ENCODE measurements around the gene DNAJC27. TPM values are rescaled to one million over a fixed set of nuclear protein-coding genes. Genes with fewer than 3 reads are reported as not detected.

The DNAJC27 gene
- total RNA-seq, 1 experiment from 2014 or later: 6.7 TPM

DNA sequence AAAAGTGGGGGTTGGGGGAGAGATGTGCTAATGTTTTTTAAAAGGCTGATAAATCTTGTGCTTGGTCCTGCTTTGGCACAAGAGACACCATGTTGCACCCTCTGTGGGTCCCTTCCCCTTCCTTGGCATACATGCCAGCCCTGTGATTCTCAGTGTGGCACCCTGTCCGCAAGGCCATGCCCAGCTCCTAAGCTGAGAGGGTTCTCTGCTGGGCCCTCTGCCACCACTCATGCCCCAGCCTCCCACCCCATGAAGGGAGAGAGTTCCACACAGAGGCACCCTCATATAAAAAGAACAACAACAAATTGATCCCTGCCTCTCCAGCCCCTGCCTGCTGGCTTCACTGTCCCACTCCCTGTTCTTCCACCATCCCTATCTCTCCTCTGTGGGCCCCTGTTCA, 49.2 kb downstream of the DNAJC27 start:
- Histone ChIP-seq H3K9me2 (replicated peaks; ENCODE audit: insufficient read depth, low read length) (no peaks in the 10 kb centered on the region), H3K9ac (ENCODE audit: low read length) (no peak overlapping the region), H4K20me1 (ENCODE audit: insufficient read depth, low read depth, low read length) (peaks cover 5% of the 10 kb centered on the region; the same call in 1 of the 2 replicates), H3K4me3 (ENCODE audit: low read length) (no peak overlapping the region), H3K27ac (ENCODE audit: low read length) (no peak overlapping the region), H3K79me2 (ENCODE audit: low read length) (peaks cover 26% of the 10 kb centered on the region), H3K4me2 (ENCODE audit: low read depth, low read length, poor library complexity, severe bottlenecking) (no peak overlapping the region), H3K27me3 (ENCODE audit: low read length) (no peaks in the 10 kb centered on the region), H3K36me3 (ENCODE audit: insufficient read depth, low read length) (peaks cover 4% of the 10 kb centered on the region; the same call in 1 of the 2 replicates), H3K4me1 (ENCODE audit: low read length) (peaks cover 28% of the 10 kb centered on the region), H2AFZ (ENCODE audit: low read length) (no peak overlapping the region), H3K9me3 (ENCODE audit: low read length) (no peaks in the 10 kb centered on the region)
- DNase-seq: no peak

DNA sequence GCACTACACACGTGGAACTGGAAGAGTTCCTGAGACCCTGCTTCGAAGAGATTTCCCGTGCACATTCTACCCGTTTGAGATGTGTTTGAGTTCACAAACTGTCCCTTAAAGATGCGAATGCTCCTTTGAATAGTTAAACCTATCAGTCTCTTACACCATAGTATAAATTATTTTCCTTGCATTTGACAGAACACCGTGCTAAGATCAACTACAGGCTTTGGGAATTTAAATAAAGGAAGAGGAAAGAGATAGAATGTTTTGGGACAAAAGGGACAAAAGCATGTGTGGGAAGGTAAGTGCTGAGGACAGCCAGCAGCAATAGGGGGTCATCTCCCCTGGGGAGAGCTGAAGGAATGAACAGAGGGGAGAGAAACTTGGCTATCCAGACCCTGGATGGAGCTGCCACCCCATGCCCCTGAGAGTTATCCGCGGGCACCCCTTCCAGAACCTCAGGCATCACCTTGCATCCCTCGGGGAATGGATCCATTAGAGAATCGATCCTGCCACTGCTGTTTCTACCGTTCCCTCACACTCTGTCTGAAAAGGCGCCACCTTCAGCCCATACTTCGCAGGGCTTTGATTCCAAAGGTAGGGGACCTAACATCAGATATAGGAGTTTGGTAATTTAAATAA, 50.8 kb downstream of the DNAJC27 start:
- peaks cover 9% of the 10 kb centered on the region; the same call in 1 of the 2 replicates for H3K36me3 ChIP-seq (ENCODE audit: insufficient read depth, low read length)

DNA sequence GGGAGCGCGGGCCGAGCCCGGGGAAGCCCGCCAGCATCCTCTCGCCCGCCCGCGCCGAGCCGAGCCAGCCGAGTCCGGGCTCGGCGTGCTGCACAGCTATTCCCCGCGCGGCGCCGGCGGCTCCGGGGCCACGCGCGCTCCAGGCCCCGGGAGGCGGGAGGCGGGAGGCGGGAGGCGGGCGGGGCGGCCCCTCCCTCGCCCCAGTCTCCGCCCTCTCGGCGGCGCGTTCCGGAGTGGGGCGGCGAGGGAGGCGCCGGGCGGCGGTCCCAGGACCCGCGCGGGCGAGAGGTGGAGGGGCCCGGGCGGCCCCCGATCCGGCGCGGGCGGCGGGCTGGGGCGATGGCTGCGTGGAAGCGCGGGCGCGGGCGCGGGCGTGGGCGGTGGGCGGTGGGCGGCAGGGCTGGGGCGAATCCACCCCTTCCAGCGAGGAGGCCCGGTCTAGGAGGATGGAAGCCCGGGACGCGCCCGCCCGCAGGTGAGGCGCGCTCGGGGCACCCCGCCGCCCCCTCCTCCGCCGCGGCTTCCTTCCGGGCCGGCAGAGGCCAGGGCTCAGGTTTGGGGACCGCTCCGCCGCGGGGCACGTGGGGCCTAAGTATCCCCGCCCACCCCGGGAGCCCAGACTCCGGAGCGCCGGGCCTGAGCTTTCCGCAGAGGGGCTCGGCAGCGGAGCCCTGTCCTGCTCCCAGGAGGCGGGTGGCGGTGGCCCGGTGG, 51.5 kb downstream of the DNAJC27 start, which contains the start of gene ADCY3:
Gene ADCY3 (minus strand): TSS at position 140 of the 711 bp plus-strand sequence. CDS start 1,250 bp downstream, outside the sequence.
- peak within 1 kb of the TSS; percentile 91 for H3K9ac ChIP-seq (ENCODE audit: low read length)

More for the DNA sequence above, 50.8 kb downstream of the DNAJC27 start:
- peak overlapping the region; percentile 23 for H3K27ac ChIP-seq (ENCODE audit: low read length)
- peaks cover 36% of the 10 kb centered on the region for H3K4me1 ChIP-seq (ENCODE audit: low read length)
- no peaks in the 10 kb centered on the region for H3K27me3 ChIP-seq (ENCODE audit: low read length)
- peak overlapping the region; percentile 52; the same call in 1 of the 2 replicates for H2AFZ ChIP-seq (ENCODE audit: low read length)
- peaks cover 6% of the 10 kb centered on the region; the same call in 1 of the 2 replicates for H4K20me1 ChIP-seq (ENCODE audit: insufficient read depth, low read depth, low read length)
- peak overlapping the region; percentile 81 for H3K4me3 ChIP-seq (ENCODE audit: low read length)
- no peaks in the 10 kb centered on the region for H3K9me3 ChIP-seq (ENCODE audit: low read length)
- peak overlapping the region; percentile 91 for H3K9ac ChIP-seq (ENCODE audit: low read length)
- no peaks in the 10 kb centered on the region for H3K9me2 ChIP-seq (replicated peaks; ENCODE audit: insufficient read depth, low read length)
- H3K4me2 ChIP-seq (ENCODE audit: low read depth, low read length, poor library complexity, severe bottlenecking): peak overlapping the region; percentile 83
- H3K79me2 ChIP-seq (ENCODE audit: low read length): peaks cover 42% of the 10 kb centered on the region
- peak; percentile 68 for DNase-seq

DNA sequence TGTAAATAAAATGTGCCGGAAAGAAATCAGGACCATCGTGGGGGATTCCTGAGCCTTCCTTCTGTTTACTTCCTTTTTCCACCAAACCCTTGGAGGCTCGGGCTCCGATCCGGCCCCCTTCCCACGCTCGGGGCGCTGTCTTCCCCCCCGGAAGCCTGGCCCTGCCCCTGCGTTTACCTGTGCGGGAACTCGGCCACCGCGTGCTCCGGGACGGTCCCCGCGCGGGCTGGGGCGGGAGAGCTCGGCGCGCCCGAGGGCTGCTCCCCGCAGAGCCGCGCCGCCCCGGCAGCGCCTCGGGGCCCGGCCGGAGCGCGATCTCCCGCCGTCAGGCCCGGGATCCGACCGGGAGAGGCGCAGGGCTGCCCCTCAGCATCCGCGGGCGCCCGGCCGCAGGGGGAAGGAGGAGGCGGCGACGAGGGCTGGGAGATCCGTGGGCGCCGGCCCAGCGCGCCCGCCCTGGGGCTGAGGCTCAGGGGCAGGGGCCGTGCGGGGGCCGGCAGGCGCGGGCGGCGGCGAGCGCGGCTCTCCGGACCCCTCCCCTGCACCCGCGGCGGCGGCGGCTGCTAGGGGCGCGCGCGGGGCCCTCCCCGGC, 52.2 kb downstream of the DNAJC27 start:
- Histone ChIP-seq H3K4me3 (ENCODE audit: low read length) (peak overlapping the region; percentile 95), H3K9me2 (replicated peaks; ENCODE audit: insufficient read depth, low read length) (no peaks in the 10 kb centered on the region), H3K9ac (ENCODE audit: low read length) (peak overlapping the region; percentile 91), H2AFZ (ENCODE audit: low read length) (peak overlapping the region; percentile 78), H3K27ac (ENCODE audit: low read length) (peak overlapping the region; percentile 71), H3K27me3 (ENCODE audit: low read length) (no peaks in the 10 kb centered on the region), H3K79me2 (ENCODE audit: low read length) (peaks cover 54% of the 10 kb centered on the region), H3K4me1 (ENCODE audit: low read length) (peaks cover 36% of the 10 kb centered on the region), H4K20me1 (ENCODE audit: insufficient read depth, low read depth, low read length) (peaks cover 6% of the 10 kb centered on the region; the same call in 1 of the 2 replicates), H3K9me3 (ENCODE audit: low read length) (no peaks in the 10 kb centered on the region), H3K36me3 (ENCODE audit: insufficient read depth, low read length) (peaks cover 13% of the 10 kb centered on the region; the same call in 1 of the 2 replicates), H3K4me2 (ENCODE audit: low read depth, low read length, poor library complexity, severe bottlenecking) (peak overlapping the region; percentile 99)
- DNase-seq: peak; percentile 70

More for the DNA sequence above, 51.5 kb downstream of the DNAJC27 start, which contains the start of gene ADCY3:
- Histone ChIP-seq H3K4me3 (ENCODE audit: low read length) (peak within 1 kb of the TSS; percentile 95), H3K4me1 (ENCODE audit: low read length) (peaks cover 36% of the 10 kb centered on the region), H3K9me2 (replicated peaks; ENCODE audit: insufficient read depth, low read length) (no peaks in the 10 kb centered on the region), H2AFZ (ENCODE audit: low read length) (peak within 1 kb of the TSS; percentile 78), H3K27ac (ENCODE audit: low read length) (peak within 1 kb of the TSS; percentile 71), H4K20me1 (ENCODE audit: insufficient read depth, low read depth, low read length) (peaks cover 6% of the 10 kb centered on the region; the same call in 1 of the 2 replicates), H3K36me3 (ENCODE audit: insufficient read depth, low read length) (peaks cover 9% of the 10 kb centered on the region; the same call in 1 of the 2 replicates), H3K4me2 (ENCODE audit: low read depth, low read length, poor library complexity, severe bottlenecking) (peak within 1 kb of the TSS; percentile 99), H3K79me2 (ENCODE audit: low read length) (peaks cover 48% of the 10 kb centered on the region), H3K27me3 (ENCODE audit: low read length) (no peaks in the 10 kb centered on the region), H3K9me3 (ENCODE audit: low read length) (no peaks in the 10 kb centered on the region)
- peak; percentile 92 for DNase-seq

DNA sequence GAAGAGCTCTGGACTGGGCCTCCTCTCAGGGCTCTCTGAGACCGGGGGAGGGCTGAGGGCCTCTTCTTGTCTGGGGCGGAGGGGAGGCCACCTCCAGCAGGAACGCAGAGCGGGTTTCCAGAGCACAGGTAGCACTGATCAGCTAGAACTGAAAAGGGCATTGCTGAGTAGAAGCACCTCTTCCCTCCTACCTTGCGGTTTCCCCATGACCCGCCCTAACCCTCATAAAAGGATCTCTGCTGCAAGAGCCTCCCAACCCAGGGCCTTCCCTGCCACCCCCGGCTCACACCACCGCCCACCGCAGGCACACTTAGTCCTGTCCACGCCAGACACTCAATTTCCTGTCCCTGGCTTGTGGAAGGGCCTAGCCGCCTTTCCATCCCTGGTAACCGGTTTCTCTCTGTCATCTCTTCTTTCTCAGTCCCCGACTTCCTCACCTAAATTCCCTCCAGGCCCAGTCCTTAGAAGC, 52.7 kb downstream of the DNAJC27 start:
- Histone ChIP-seq H3K4me1 (ENCODE audit: low read length) (peaks cover 36% of the 10 kb centered on the region), H4K20me1 (ENCODE audit: insufficient read depth, low read depth, low read length) (peaks cover 6% of the 10 kb centered on the region; the same call in 1 of the 2 replicates), H3K4me2 (ENCODE audit: low read depth, low read length, poor library complexity, severe bottlenecking) (peak overlapping the region; percentile 99), H2AFZ (ENCODE audit: low read length) (peak overlapping the region; percentile 78), H3K9me2 (replicated peaks; ENCODE audit: insufficient read depth, low read length) (no peaks in the 10 kb centered on the region), H3K9me3 (ENCODE audit: low read length) (no peaks in the 10 kb centered on the region), H3K79me2 (ENCODE audit: low read length) (peaks cover 60% of the 10 kb centered on the region), H3K27me3 (ENCODE audit: low read length) (no peaks in the 10 kb centered on the region), H3K9ac (ENCODE audit: low read length) (peak overlapping the region; percentile 91), H3K27ac (ENCODE audit: low read length) (peak overlapping the region; percentile 71), H3K36me3 (ENCODE audit: insufficient read depth, low read length) (peaks cover 13% of the 10 kb centered on the region; the same call in 1 of the 2 replicates), H3K4me3 (ENCODE audit: low read length) (peak overlapping the region; percentile 95)
- peak; percentile 72 for DNase-seq

DNA sequence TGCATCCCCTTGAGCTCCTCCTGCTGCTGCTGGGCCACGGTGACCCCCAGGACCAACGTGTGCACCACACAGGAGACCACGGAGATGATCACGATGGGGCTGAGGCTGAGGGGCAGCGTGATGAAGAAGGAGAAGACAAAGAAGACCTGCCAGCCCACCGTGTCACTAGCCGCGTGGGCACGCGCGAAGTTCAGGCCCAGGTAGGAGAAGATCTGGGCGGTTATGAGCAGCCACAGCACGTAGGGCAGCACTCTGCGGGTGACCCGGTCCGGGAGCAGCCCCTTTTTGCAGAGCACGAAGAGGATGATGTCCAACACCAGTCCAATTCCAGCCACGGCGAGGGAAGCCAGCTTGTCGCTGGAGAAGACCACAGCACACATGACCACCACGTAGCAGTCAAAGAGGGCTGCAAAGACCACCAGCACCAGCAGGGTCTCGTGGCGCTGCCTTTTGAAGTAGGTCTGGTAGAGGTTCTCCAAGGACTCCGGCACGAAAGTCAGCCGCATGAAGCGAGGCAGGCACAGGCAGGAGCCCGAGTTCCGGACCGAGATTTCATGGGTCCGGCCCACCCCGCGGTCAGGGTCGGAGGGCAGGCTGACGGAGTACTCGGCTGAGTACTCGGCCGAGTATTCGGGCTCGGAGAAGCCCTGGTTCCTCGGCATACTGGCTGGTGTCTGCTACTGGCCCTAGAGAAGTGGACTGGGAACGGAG, 53.3 kb downstream of the DNAJC27 start:
- Histone ChIP-seq H3K4me1 (ENCODE audit: low read length) (peaks cover 36% of the 10 kb centered on the region), H3K9ac (ENCODE audit: low read length) (peak overlapping the region; percentile 91), H3K36me3 (ENCODE audit: insufficient read depth, low read length) (peaks cover 17% of the 10 kb centered on the region), H3K9me3 (ENCODE audit: low read length) (no peaks in the 10 kb centered on the region), H2AFZ (ENCODE audit: low read length) (no peak overlapping the region), H3K27me3 (ENCODE audit: low read length) (no peaks in the 10 kb centered on the region), H3K27ac (ENCODE audit: low read length) (peak overlapping the region; percentile 71; the same call in 1 of the 2 replicates), H3K4me2 (ENCODE audit: low read depth, low read length, poor library complexity, severe bottlenecking) (peak overlapping the region; percentile 99), H3K4me3 (ENCODE audit: low read length) (peak overlapping the region; percentile 95), H4K20me1 (ENCODE audit: insufficient read depth, low read depth, low read length) (peaks cover 10% of the 10 kb centered on the region; the same call in 1 of the 2 replicates), H3K79me2 (ENCODE audit: low read length) (peaks cover 66% of the 10 kb centered on the region), H3K9me2 (replicated peaks; ENCODE audit: insufficient read depth, low read length) (no peaks in the 10 kb centered on the region)
- no peak for DNase-seq

DNA sequence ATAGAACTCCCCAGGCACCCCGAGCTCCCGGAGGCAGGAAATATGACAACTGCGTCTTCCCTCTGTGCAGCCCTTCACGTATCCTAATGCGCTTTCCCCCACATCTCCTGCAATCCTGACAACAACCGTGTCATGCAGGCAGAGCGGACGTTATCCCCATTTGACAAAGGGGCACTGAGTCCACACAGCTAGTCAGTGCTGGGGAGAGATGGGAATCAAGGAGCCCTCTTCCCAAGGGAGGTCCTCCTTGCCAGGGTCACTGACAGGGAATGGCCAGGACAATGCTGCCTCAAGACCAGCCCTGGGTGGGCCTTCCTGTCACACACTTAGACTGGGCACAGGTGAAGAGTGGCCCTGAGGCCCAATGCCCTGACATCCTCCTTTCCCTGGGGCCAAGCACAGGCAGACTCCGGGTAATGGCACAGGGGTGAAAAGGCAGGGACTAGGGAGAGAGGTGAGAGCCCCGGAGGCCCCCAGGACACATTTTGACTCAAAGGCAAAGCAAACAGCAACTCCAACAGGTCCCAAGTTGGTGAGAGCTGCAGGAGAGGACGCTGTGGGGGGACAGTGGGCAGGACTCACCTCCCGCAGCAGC, 53.9 kb downstream of the DNAJC27 start:
- Histone ChIP-seq H3K36me3 (ENCODE audit: insufficient read depth, low read length) (peaks cover 21% of the 10 kb centered on the region), H3K27me3 (ENCODE audit: low read length) (no peaks in the 10 kb centered on the region), H2AFZ (ENCODE audit: low read length) (no peak overlapping the region), H3K4me3 (ENCODE audit: low read length) (peak overlapping the region; percentile 95), H3K9ac (ENCODE audit: low read length) (peak overlapping the region; percentile 91; the same call in 1 of the 2 replicates), H3K79me2 (ENCODE audit: low read length) (peaks cover 72% of the 10 kb centered on the region), H3K27ac (ENCODE audit: low read length) (no peak overlapping the region), H3K9me2 (replicated peaks; ENCODE audit: insufficient read depth, low read length) (no peaks in the 10 kb centered on the region), H4K20me1 (ENCODE audit: insufficient read depth, low read depth, low read length) (peaks cover 10% of the 10 kb centered on the region; the same call in 1 of the 2 replicates), H3K9me3 (ENCODE audit: low read length) (no peaks in the 10 kb centered on the region), H3K4me2 (ENCODE audit: low read depth, low read length, poor library complexity, severe bottlenecking) (peak overlapping the region; percentile 99), H3K4me1 (ENCODE audit: low read length) (peaks cover 36% of the 10 kb centered on the region)
- DNase-seq: no peak

Measured in Karpas-422 (cell line).